KOPT-K1 (cell line): ENCODE results near the gene MPHOSPH10.
"Not testable (repeated sequence)": the region's sequence is repeated elsewhere in the genome, so short reads cannot be mapped to it uniquely, and the experiment has no call there.

Experiments
- H3K27ac ChIP-seq: fragments of 200-600 bp; sonication (generic); 2 replicates; pipeline ENCODE4 v1.5.1; 2016; ENCODE audit warnings: antibody characterized with exemption, mild to moderate bottlenecking, low read depth, low read length; ENCODE audit not compliant: poor library complexity, severe bottlenecking
- H3K36me3 ChIP-seq: fragments of 200-600 bp; sonication (generic); 2 replicates; pipeline ENCODE4 v1.5.1; 2017; ENCODE audit warnings: antibody characterized with exemption, mild to moderate bottlenecking, low read length, moderate library complexity; ENCODE audit not compliant: insufficient read depth
- H3K9me3 ChIP-seq: fragments of 200-600 bp; sonication (generic); 2 replicates; pipeline ENCODE4 v1.5.1; 2017; ENCODE audit warnings: antibody characterized with exemption, low read length, mild to moderate bottlenecking; ENCODE audit not compliant: insufficient read depth, poor library complexity, severe bottlenecking

MPHOSPH10 gene

GRCh38 chr2:71130152-71130904 lies at the start of gene MPHOSPH10, which contains the start of gene MCEE:
Gene MPHOSPH10, plus strand, starts transcription at chr2:71130634. Its CDS starts 32 bp downstream, at chr2:71130666.
Gene MCEE, minus strand, starts transcription at chr2:71130229. Its CDS starts 10 bp downstream, at chr2:71130219.
- H3K36me3 ChIP-seq, result peaks cover 32% of the 10 kb centered on the region
- H3K27ac ChIP-seq, result peak within 1 kb of the TSS; percentile 80
- H3K9me3 ChIP-seq, result no peaks in the 10 kb centered on the region

- H3K36me3 ChIP-seq, result peaks cover 17% of the 10 kb centered on the region
- H3K27ac ChIP-seq, result no peak overlapping the region
- no peaks in the 10 kb centered on the region for H3K9me3 ChIP-seq
Measured at GRCh38 chr2:71082402-71083252, 47.8 kb upstream of the MPHOSPH10 start.

- not testable (repeated sequence) for H3K27ac ChIP-seq, H3K9me3 ChIP-seq, H3K36me3 ChIP-seq
Measured at GRCh38 chr2:71083297-71083696, 47.1 kb upstream of the MPHOSPH10 start.

GRCh38 chr2:71083752-71084312 lies 46.6 kb upstream of the MPHOSPH10 start:
- not testable (repeated sequence) for H3K27ac ChIP-seq, H3K9me3 ChIP-seq

GRCh38 chr2:71085325-71086003 lies 45.0 kb upstream of the MPHOSPH10 start:
- H3K9me3 ChIP-seq, H3K27ac ChIP-seq, H3K36me3 ChIP-seq: not testable (repeated sequence)

More at GRCh38 chr2:71083752-71084312, 46.6 kb upstream of the MPHOSPH10 start:
- not testable (repeated sequence) for H3K36me3 ChIP-seq

- H3K9me3 ChIP-seq, H3K27ac ChIP-seq, H3K36me3 ChIP-seq: not testable (repeated sequence)
Measured at GRCh38 chr2:71089475-71089874, 41.0 kb upstream of the MPHOSPH10 start.

GRCh38 chr2:71091808-71092207 lies 38.6 kb upstream of the MPHOSPH10 start:
- H3K9me3 ChIP-seq, H3K27ac ChIP-seq, H3K36me3 ChIP-seq: not testable (repeated sequence)

- not testable (repeated sequence) for H3K36me3 ChIP-seq, H3K27ac ChIP-seq, H3K9me3 ChIP-seq
Measured at GRCh38 chr2:71092491-71093260, 37.8 kb upstream of the MPHOSPH10 start.

GRCh38 chr2:71100195-71100964 lies 30.1 kb upstream of the MPHOSPH10 start:
- H3K36me3 ChIP-seq, result no peaks in the 10 kb centered on the region
- H3K27ac ChIP-seq, result no peak overlapping the region
- no peaks in the 10 kb centered on the region for H3K9me3 ChIP-seq

GRCh38 chr2:71101656-71102055 lies 28.8 kb upstream of the MPHOSPH10 start:
- no peaks in the 10 kb centered on the region for H3K9me3 ChIP-seq
- no peak overlapping the region for H3K27ac ChIP-seq
- no peaks in the 10 kb centered on the region for H3K36me3 ChIP-seq

GRCh38 chr2:71102981-71103681 lies 27.3 kb upstream of the MPHOSPH10 start:
- H3K9me3 ChIP-seq, result no peaks in the 10 kb centered on the region
- no peak overlapping the region for H3K27ac ChIP-seq
- H3K36me3 ChIP-seq, result no peaks in the 10 kb centered on the region

GRCh38 chr2:71103809-71104208 lies 26.6 kb upstream of the MPHOSPH10 start:
- Histone ChIP-seq H3K36me3 (peaks cover 4% of the 10 kb centered on the region), H3K27ac (no peak overlapping the region), H3K9me3 (no peaks in the 10 kb centered on the region)

- H3K36me3 ChIP-seq, result peaks cover 19% of the 10 kb centered on the region
- not testable (repeated sequence) for H3K9me3 ChIP-seq, H3K27ac ChIP-seq
Measured at GRCh38 chr2:71106463-71106862, 24.0 kb upstream of the MPHOSPH10 start.
